GM12801 (cell line): ENCODE data around the gene EIF4EBP2.

Source experiments
- CTCF ChIP-seq: IDR thresholded peaks from one replicate; pipeline ENCODE4 v1.5.1; 2011; ENCODE audit warnings: control low read depth; ENCODE audit not compliant: insufficient read length; ENCODE audit errors: extremely low read depth

The EIF4EBP2 gene

DNA sequence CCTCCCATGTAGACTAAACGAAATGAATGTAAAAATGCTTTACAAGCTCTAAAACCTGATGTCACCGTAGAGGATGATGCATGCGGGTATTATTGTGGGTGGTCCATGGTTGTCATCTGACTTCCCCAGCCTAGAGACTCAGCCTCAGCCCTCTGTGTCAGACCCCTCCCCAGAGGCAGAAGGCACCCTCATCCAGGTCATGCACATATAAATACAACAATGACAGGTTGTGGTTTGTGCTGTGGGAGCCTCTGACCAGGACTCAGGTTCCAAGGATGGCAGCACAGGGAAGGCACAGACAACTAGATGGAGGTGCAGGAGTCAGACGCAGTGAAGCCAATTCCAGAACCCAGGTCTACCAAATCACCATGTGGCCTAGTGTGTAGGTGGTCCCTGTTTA is 40.8 kb downstream of the EIF4EBP2 start:
- TF ChIP-seq CTCF = no peak

DNA sequence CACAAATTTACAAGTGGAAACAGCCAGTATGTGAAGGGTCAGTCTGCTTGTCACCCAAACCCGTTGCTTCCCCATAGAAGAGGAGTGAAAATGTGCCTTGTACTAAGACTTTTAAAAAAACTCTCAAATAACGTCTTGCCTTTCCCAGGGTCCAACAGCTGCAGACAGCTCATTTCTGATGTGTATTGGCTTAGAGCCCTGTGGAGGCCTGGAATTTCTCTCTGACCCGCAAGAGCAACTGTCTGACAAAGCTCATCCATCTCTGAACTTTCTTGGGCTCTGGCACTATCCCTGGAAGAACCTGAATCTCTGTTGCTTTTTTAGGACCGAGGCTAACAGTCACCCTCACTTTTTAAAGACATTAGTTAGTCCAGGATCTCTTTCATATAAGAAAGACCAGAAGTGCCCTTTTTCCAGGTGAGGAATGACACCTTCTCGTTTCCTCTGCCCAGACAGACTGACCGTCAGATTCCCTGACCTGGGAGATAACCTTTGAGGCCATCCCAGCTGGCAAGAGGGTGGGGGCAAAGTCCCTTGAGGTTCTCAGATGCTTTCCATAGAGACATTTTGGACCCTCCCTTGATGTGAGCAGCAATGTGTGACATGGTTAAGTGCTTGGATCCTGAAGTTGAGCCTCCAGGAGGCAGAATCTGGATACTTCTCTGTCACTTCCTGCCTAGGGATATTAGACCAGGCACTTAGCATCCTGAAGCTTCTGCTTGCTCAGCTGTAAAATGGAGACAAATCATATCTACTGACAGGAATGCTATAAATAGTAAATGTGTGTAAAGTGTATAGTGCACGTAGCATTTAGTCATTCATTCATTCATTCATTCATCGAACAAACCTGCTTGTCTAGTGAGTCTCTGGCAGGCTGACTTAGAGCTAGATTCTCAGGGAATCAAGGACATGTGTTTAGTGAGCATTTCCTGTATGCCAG is 42.0 kb downstream of the EIF4EBP2 start:
- no peak for TF ChIP-seq CTCF

- TF ChIP-seq CTCF = no peak
Measured at GRCh38 chr10:70448236-70448635, 44.3 kb downstream of the EIF4EBP2 start.

DNA sequence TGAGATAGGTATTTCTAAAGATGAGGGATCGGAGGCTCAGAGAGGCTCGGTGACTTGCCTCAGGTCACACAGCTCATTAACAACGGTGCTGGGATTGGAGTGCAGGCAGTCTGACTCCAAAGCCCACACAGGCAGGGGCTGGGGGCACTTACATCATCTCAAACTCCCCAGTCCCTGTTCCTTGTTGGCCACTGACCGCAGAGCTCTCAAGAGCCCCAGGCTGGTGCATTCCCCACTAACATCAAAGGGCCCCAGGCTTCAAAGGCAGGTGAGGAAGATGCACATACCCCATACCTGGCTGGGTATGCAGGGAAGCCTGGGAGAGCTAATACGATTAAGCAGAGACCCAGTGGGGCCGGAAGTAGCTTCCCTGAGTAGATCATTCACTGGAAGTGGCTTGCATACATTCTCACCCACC is 51.3 kb downstream of the EIF4EBP2 start:
- TF ChIP-seq CTCF = no peak

GRCh38 chr10:70456164-70456563 is 52.2 kb downstream of the EIF4EBP2 start:
- TF ChIP-seq CTCF = no peak

- TF ChIP-seq CTCF = no peak
Measured at GRCh38 chr10:70457759-70458305, 53.9 kb downstream of the EIF4EBP2 start.

- no peak for TF ChIP-seq CTCF
Measured at GRCh38 chr10:70458329-70459060, 54.5 kb downstream of the EIF4EBP2 start.
